Activated naive CD8-positive, alpha-beta T cell treated with anti-CD3 and anti-CD28 coated beads, Interleukin-2, amount 50 U/mL, for 24 hours (primary cell): ENCODE measurements around the gene AVPR1B.
A peak's percentile ranks its signal among the peaks of the same experiment; 100 is the strongest.

Source experiments
- ATAC-seq: fragments of 150-1000 bp; cut with Tn5 transposase; one replicate; pipeline ENCODE4 v1.10.0; 2021
- DNase-seq: peaks from one replicate; pipeline ENCODE4 v3.0.0; 2021
- H3K27ac Mint-ChIP-seq: one replicate; pipeline ENCODE4 v1.8.0; 2021; ENCODE audit warnings: mild to moderate bottlenecking, mixed read lengths
- H3K27me3 Mint-ChIP-seq: one replicate; pipeline ENCODE4 v1.8.0; 2021; ENCODE audit warnings: mixed read lengths
- H3K36me3 Mint-ChIP-seq: one replicate; pipeline ENCODE4 v1.8.0; 2021; ENCODE audit warnings: low read depth, mixed read lengths
- H3K4me1 Mint-ChIP-seq: one replicate; pipeline ENCODE4 v1.8.0; 2021; ENCODE audit warnings: mixed read lengths
- H3K4me3 Mint-ChIP-seq: one replicate; pipeline ENCODE4 v1.8.0; 2021; ENCODE audit warnings: mild to moderate bottlenecking, moderate library complexity, mixed read lengths
- H3K9me3 Mint-ChIP-seq: one replicate; pipeline ENCODE4 v1.8.0; 2021; ENCODE audit warnings: mixed read lengths

The AVPR1B gene

GRCh38 chr1:206117151-206117948 is at the start of gene AVPR1B:
Gene AVPR1B (minus strand): TSS chr1:206117388. CDS start chr1:206116890, 498 bp downstream.
- no peak within 1 kb of the TSS for H3K27ac Mint-ChIP-seq
- DNase-seq (peak; percentile 33), ATAC-seq (peak; percentile 72)
- peak within 1 kb of the TSS; percentile 62 for H3K4me3 Mint-ChIP-seq
- peaks cover 11% of the 10 kb centered on the region for H3K9me3 Mint-ChIP-seq
- peaks cover 8% of the 10 kb centered on the region for H3K4me1 Mint-ChIP-seq
- peaks cover 40% of the 10 kb centered on the region for H3K27me3 Mint-ChIP-seq
- peaks cover 3% of the 10 kb centered on the region for H3K36me3 Mint-ChIP-seq

- Mint-ChIP-seq H3K9me3 (peaks cover 4% of the 10 kb centered on the region), H3K27ac (no peak overlapping the region), H3K27me3 (peaks cover 9% of the 10 kb centered on the region), H3K36me3 (no peaks in the 10 kb centered on the region), H3K4me3 (no peak overlapping the region), H3K4me1 (peaks cover 7% of the 10 kb centered on the region)
- no peak for DNase-seq
- ATAC-seq: no peak
Observed at GRCh38 chr1:206145771-206146290, 28.6 kb upstream of the AVPR1B start.

- Mint-ChIP-seq H3K9me3 (peaks cover 4% of the 10 kb centered on the region), H3K4me3 (no peak overlapping the region), H3K27me3 (peaks cover 12% of the 10 kb centered on the region), H3K27ac (no peak overlapping the region), H3K36me3 (peaks cover 1% of the 10 kb centered on the region), H3K4me1 (peaks cover 7% of the 10 kb centered on the region)
- ATAC-seq: no peak
- no peak for DNase-seq
Observed at GRCh38 chr1:206144605-206145004, 27.4 kb upstream of the AVPR1B start.

- H3K4me1 Mint-ChIP-seq: peaks cover 7% of the 10 kb centered on the region
- H3K27me3 Mint-ChIP-seq: peaks cover 18% of the 10 kb centered on the region
- ATAC-seq: no peak
Observed at GRCh38 chr1:206143537-206144172, 26.5 kb upstream of the AVPR1B start.

GRCh38 chr1:206142770-206143169 is 25.6 kb upstream of the AVPR1B start:
- H3K9me3 Mint-ChIP-seq: no peaks in the 10 kb centered on the region
- peaks cover 1% of the 10 kb centered on the region for H3K36me3 Mint-ChIP-seq
- no peak overlapping the region for H3K27ac Mint-ChIP-seq
- no peak overlapping the region for H3K4me3 Mint-ChIP-seq
- DNase-seq (no peak), ATAC-seq (peak; percentile 66)
- peaks cover 7% of the 10 kb centered on the region for H3K4me1 Mint-ChIP-seq
- peaks cover 25% of the 10 kb centered on the region for H3K27me3 Mint-ChIP-seq

More at GRCh38 chr1:206143537-206144172, 26.5 kb upstream of the AVPR1B start:
- no peak for DNase-seq
- no peak overlapping the region for H3K4me3 Mint-ChIP-seq
- H3K36me3 Mint-ChIP-seq: peaks cover 1% of the 10 kb centered on the region
- peaks cover 3% of the 10 kb centered on the region for H3K9me3 Mint-ChIP-seq
- H3K27ac Mint-ChIP-seq: no peak overlapping the region

- peaks cover 26% of the 10 kb centered on the region for H3K27me3 Mint-ChIP-seq
- peaks cover 7% of the 10 kb centered on the region for H3K4me1 Mint-ChIP-seq
- no peak for ATAC-seq
- H3K9me3 Mint-ChIP-seq: no peaks in the 10 kb centered on the region
- H3K4me3 Mint-ChIP-seq: no peak overlapping the region
- H3K27ac Mint-ChIP-seq: no peak overlapping the region
- H3K36me3 Mint-ChIP-seq: peaks cover 1% of the 10 kb centered on the region
- DNase-seq: no peak
Observed at GRCh38 chr1:206142011-206142410, 24.8 kb upstream of the AVPR1B start.

- no peaks in the 10 kb centered on the region for H3K9me3 Mint-ChIP-seq
- peaks cover 25% of the 10 kb centered on the region for H3K27me3 Mint-ChIP-seq
- H3K36me3 Mint-ChIP-seq: peaks cover 1% of the 10 kb centered on the region
- H3K4me3 Mint-ChIP-seq: no peak overlapping the region
- no peak for DNase-seq
- no peak for ATAC-seq
- H3K27ac Mint-ChIP-seq: no peak overlapping the region
- no peaks in the 10 kb centered on the region for H3K4me1 Mint-ChIP-seq
Observed at GRCh38 chr1:206136241-206136640, 19.1 kb upstream of the AVPR1B start.

- no peak for ATAC-seq
- Mint-ChIP-seq H3K4me3 (no peak overlapping the region), H3K9me3 (no peaks in the 10 kb centered on the region), H3K36me3 (peaks cover 1% of the 10 kb centered on the region), H3K27ac (no peak overlapping the region), H3K27me3 (peaks cover 25% of the 10 kb centered on the region), H3K4me1 (no peaks in the 10 kb centered on the region)
- no peak for DNase-seq
Observed at GRCh38 chr1:206135248-206135647, 18.1 kb upstream of the AVPR1B start.

GRCh38 chr1:206133751-206134415 is 16.7 kb upstream of the AVPR1B start:
- H3K9me3 Mint-ChIP-seq: no peaks in the 10 kb centered on the region
- H3K4me3 Mint-ChIP-seq: no peak overlapping the region
- H3K4me1 Mint-ChIP-seq: no peaks in the 10 kb centered on the region
- H3K36me3 Mint-ChIP-seq: no peaks in the 10 kb centered on the region
- ATAC-seq (no peak), DNase-seq (no peak)
- H3K27ac Mint-ChIP-seq: no peak overlapping the region
- peaks cover 18% of the 10 kb centered on the region for H3K27me3 Mint-ChIP-seq

GRCh38 chr1:206131037-206131436 is 13.8 kb upstream of the AVPR1B start:
- H3K4me3 Mint-ChIP-seq: no peak overlapping the region
- H3K4me1 Mint-ChIP-seq: no peaks in the 10 kb centered on the region
- H3K27ac Mint-ChIP-seq: no peak overlapping the region
- H3K36me3 Mint-ChIP-seq: no peaks in the 10 kb centered on the region
- DNase-seq (no peak), ATAC-seq (no peak)
- no peaks in the 10 kb centered on the region for H3K9me3 Mint-ChIP-seq
- peaks cover 20% of the 10 kb centered on the region for H3K27me3 Mint-ChIP-seq

GRCh38 chr1:206128196-206128595 is 11.0 kb upstream of the AVPR1B start:
- no peaks in the 10 kb centered on the region for H3K9me3 Mint-ChIP-seq

GRCh38 chr1:206127336-206127735 is 10.1 kb upstream of the AVPR1B start:
- no peaks in the 10 kb centered on the region for H3K9me3 Mint-ChIP-seq
- H3K27ac Mint-ChIP-seq: no peak overlapping the region
- peaks cover 27% of the 10 kb centered on the region for H3K27me3 Mint-ChIP-seq

More at GRCh38 chr1:206128196-206128595, 11.0 kb upstream of the AVPR1B start:
- Mint-ChIP-seq H3K4me1 (no peaks in the 10 kb centered on the region), H3K27me3 (peaks cover 24% of the 10 kb centered on the region), H3K4me3 (no peak overlapping the region), H3K36me3 (no peaks in the 10 kb centered on the region), H3K27ac (no peak overlapping the region)
- DNase-seq (no peak), ATAC-seq (no peak)

GRCh38 chr1:206125346-206125745 is 8.2 kb upstream of the AVPR1B start:
- no peaks in the 10 kb centered on the region for H3K4me1 Mint-ChIP-seq
- no peak overlapping the region for H3K27ac Mint-ChIP-seq
- peaks cover 11% of the 10 kb centered on the region for H3K9me3 Mint-ChIP-seq
- H3K4me3 Mint-ChIP-seq: no peak overlapping the region
- ATAC-seq (no peak), DNase-seq (no peak)
- peaks cover 37% of the 10 kb centered on the region for H3K27me3 Mint-ChIP-seq
- H3K36me3 Mint-ChIP-seq: peaks cover 3% of the 10 kb centered on the region

More at GRCh38 chr1:206127336-206127735, 10.1 kb upstream of the AVPR1B start:
- Mint-ChIP-seq H3K4me3 (no peak overlapping the region), H3K4me1 (no peaks in the 10 kb centered on the region), H3K36me3 (no peaks in the 10 kb centered on the region)
- DNase-seq: no peak
- ATAC-seq: no peak

- no peak for ATAC-seq
- peaks cover 11% of the 10 kb centered on the region for H3K9me3 Mint-ChIP-seq
- peaks cover 2% of the 10 kb centered on the region for H3K4me1 Mint-ChIP-seq
- no peak overlapping the region for H3K27ac Mint-ChIP-seq
- peaks cover 48% of the 10 kb centered on the region for H3K27me3 Mint-ChIP-seq
- H3K4me3 Mint-ChIP-seq: no peak overlapping the region
- DNase-seq: no peak
- peaks cover 3% of the 10 kb centered on the region for H3K36me3 Mint-ChIP-seq
Observed at GRCh38 chr1:206122686-206123085, 5.5 kb upstream of the AVPR1B start.
